DND-41 (cell line): ENCODE results near the gene GNG13.

ENCODE experiments used
- ATAC-seq: fragments of 200-7000 bp; cut with Tn5 transposase; 3 replicates; pipeline ENCODE4 v1.9.1; 2021; ENCODE audit warnings: low read depth; ENCODE audit not compliant: insufficient read depth
- DNase-seq: peaks from one replicate; pipeline ENCODE4 v3.0.0-alpha.2; 2020
- H2AFZ ChIP-seq: 2 replicates; pipeline ENCODE4 v1.6.0; 2012; ENCODE audit warnings: low read depth, low read length
- H3K27ac ChIP-seq: 2 replicates; pipeline ENCODE4 v1.5.1; 2012; ENCODE audit warnings: low read length, inconsistent platforms
- H3K27me3 ChIP-seq: fragments of 200-600 bp; sonication (generic); 2 replicates; pipeline ENCODE4 v1.6.0; 2012; ENCODE audit warnings: low read length, mild to moderate bottlenecking, inconsistent platforms; ENCODE audit not compliant: insufficient read depth, poor library complexity
- H3K36me3 ChIP-seq: 2 replicates; pipeline ENCODE4 v1.5.1; 2012; ENCODE audit warnings: low read length, inconsistent platforms; ENCODE audit not compliant: insufficient read depth
- H3K4me1 ChIP-seq: 2 replicates; pipeline ENCODE4 v1.5.1; 2012; ENCODE audit warnings: mild to moderate bottlenecking, low read length; ENCODE audit not compliant: insufficient read depth
- H3K4me2 ChIP-seq: 2 replicates; pipeline ENCODE4 v1.6.0; 2012; ENCODE audit warnings: mild to moderate bottlenecking, moderate library complexity, low read length, inconsistent platforms; ENCODE audit not compliant: insufficient read depth
- H3K4me3 ChIP-seq, 2 experiments: fragments of 200-600 bp in 1 of 2; shearing (Covaris generic) in 1 of 2; 2 replicates each; pipeline ENCODE4 v1.5.1; 2012 to 2016; ENCODE audit warnings: inconsistent platforms in 2 of 2, low read length in 2 of 2, mild to moderate bottlenecking in 2 of 2, low read depth in 1 of 2, moderate library complexity in 1 of 2
- H3K79me2 ChIP-seq: 2 replicates; pipeline ENCODE4 v1.6.0; 2012; ENCODE audit warnings: low read length, inconsistent platforms; ENCODE audit not compliant: insufficient read depth
- H3K9ac ChIP-seq: 2 replicates; pipeline ENCODE4 v1.6.0; 2012; ENCODE audit warnings: low read depth, mild to moderate bottlenecking, inconsistent platforms, low read length, moderate library complexity
- H3K9me3 ChIP-seq: 2 replicates; pipeline ENCODE4 v1.5.1; 2012; ENCODE audit warnings: low read length, moderate library complexity, mild to moderate bottlenecking, inconsistent platforms; ENCODE audit not compliant: insufficient read depth, severe bottlenecking
- H4K20me1 ChIP-seq: 2 replicates; pipeline ENCODE4 v1.6.0; 2012; ENCODE audit warnings: low read length; ENCODE audit not compliant: insufficient read depth
- EZH2 ChIP-seq: IDR thresholded peaks from 3 replicates; pipeline ENCODE4 v1.6.1; 2012; ENCODE audit warnings: borderline replicate concordance, low read depth, mild to moderate bottlenecking, moderate library complexity, low read length, inconsistent platforms; ENCODE audit not compliant: severe bottlenecking
- TF ChIP-seq, protein P1 (sequence below): IDR thresholded peaks from 2 replicates; pipeline ENCODE4 v1.5.1; 2012; ENCODE audit warnings: borderline replicate concordance, low read length, moderate library complexity, mild to moderate bottlenecking; ENCODE audit not compliant: poor library complexity, severe bottlenecking; ENCODE audit errors: extremely low read depth

The GNG13 gene

DNA sequence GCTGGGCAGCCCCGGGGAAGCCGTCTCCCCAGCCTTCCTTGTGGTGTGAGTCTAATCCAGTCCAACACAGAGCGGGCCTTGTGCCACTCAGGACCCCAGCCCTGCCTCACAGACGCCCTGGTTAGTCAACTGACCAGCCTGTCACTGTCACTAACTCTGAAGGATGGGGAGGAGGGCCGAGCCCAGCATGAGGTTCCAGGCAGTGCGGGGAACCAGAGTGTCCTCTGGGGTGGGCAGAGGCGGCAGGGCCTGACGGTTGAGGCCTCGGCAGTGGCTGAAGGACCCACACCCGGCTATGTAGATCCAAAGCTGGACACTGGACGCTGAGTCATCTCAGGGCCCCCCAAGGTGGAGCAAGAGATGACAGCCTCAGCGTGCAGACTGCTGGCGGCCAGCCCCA is 21.0 kb downstream of the GNG13 start:
- TF ChIP-seq EZH2, result no peak
- TF ChIP-seq, protein P1, sequence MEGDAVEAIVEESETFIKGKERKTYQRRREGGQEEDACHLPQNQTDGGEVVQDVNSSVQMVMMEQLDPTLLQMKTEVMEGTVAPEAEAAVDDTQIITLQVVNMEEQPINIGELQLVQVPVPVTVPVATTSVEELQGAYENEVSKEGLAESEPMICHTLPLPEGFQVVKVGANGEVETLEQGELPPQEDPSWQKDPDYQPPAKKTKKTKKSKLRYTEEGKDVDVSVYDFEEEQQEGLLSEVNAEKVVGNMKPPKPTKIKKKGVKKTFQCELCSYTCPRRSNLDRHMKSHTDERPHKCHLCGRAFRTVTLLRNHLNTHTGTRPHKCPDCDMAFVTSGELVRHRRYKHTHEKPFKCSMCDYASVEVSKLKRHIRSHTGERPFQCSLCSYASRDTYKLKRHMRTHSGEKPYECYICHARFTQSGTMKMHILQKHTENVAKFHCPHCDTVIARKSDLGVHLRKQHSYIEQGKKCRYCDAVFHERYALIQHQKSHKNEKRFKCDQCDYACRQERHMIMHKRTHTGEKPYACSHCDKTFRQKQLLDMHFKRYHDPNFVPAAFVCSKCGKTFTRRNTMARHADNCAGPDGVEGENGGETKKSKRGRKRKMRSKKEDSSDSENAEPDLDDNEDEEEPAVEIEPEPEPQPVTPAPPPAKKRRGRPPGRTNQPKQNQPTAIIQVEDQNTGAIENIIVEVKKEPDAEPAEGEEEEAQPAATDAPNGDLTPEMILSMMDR, result no peak
- no peaks in the 10 kb centered on the region for H3K79me2 ChIP-seq

DNA sequence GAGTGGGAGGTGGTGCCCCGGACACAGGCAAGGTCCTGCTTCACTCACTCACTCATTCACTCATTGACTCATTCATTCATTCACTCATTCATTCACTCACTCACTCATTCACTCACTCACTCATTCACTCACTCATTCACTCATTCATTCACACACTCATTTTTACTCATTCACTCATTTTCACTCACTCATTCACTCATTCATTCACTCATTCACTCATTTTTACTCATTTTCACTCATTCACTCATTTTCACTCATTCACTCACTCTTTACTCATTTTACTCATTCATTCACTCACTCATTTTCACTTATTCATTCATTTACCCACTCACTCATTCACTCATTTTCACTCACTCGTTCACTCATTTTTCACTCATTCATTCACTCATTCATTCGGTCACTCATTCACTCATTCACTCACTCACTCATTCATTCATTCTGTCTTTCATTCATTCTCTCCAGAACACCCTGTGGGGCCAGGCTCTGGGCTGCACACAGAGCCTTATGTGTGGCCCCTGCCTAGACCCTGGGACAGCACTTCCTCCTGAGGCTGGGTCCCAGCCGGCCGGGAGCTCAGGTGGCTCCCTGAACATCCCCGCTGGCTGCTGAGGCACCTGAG is 21.5 kb downstream of the GNG13 start:
- ATAC-seq, result no peak
- no peak overlapping the region for H3K4me2 ChIP-seq
- H3K79me2 ChIP-seq, result no peaks in the 10 kb centered on the region

More for the DNA sequence above, 21.0 kb downstream of the GNG13 start:
- DNase-seq (no peak), ATAC-seq (no peak)
- Histone ChIP-seq H2AFZ (no peak overlapping the region), H3K4me3 (no peak overlapping the region), H3K4me1 (no peaks in the 10 kb centered on the region), H3K27me3 (no peaks in the 10 kb centered on the region), H3K27ac (no peak overlapping the region), H4K20me1 (peaks cover 3% of the 10 kb centered on the region; the same call in 1 of the 2 replicates), H3K4me2 (no peak overlapping the region), H3K9ac (no peak overlapping the region), H3K9me3 (no peaks in the 10 kb centered on the region), H3K36me3 (no peaks in the 10 kb centered on the region)

DNA sequence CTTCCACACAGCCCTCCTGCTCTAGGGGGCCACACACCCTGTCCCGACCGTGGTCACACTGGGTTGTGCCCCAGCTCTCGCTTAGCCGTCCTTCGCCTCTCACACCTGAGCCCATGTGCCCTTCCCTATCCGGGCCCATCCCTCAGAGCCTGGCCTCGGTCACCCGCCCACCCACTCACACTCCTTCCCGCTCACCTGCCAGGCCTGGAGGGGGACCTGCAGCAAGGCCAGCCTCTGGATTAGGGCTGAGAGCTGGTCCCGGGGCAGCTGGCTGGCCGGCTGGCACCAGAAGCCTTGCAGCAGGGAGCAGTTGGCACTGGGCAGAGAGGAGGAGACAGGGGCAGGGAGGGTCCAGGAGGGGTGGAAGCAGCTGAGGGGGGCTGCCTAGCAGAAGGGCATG is 22.1 kb downstream of the GNG13 start:
- H3K27me3 ChIP-seq, result no peaks in the 10 kb centered on the region

More for the DNA sequence above, 21.5 kb downstream of the GNG13 start:
- DNase-seq, result no peak
- Histone ChIP-seq H3K4me1 (no peaks in the 10 kb centered on the region), H3K27me3 (no peaks in the 10 kb centered on the region), H3K27ac (no peak overlapping the region), H3K4me3 (no peak overlapping the region), H3K36me3 (no peaks in the 10 kb centered on the region), H4K20me1 (peaks cover 2% of the 10 kb centered on the region; the same call in 1 of the 2 replicates), H2AFZ (no peak overlapping the region), H3K9me3 (no peaks in the 10 kb centered on the region), H3K9ac (no peak overlapping the region)
- TF ChIP-seq EZH2, result no peak
- TF ChIP-seq, protein P1, result no peak

More for the DNA sequence above, 22.1 kb downstream of the GNG13 start:
- Histone ChIP-seq H3K4me2 (no peak overlapping the region), H3K9me3 (no peaks in the 10 kb centered on the region), H3K4me1 (no peaks in the 10 kb centered on the region), H3K27ac (no peak overlapping the region), H3K36me3 (no peaks in the 10 kb centered on the region), H3K9ac (no peak overlapping the region), H4K20me1 (0 out of 2 replicates have a peak, but pooled peaks cover 2% of the 10 kb centered on the region), H3K4me3 (no peak overlapping the region), H3K79me2 (no peaks in the 10 kb centered on the region), H2AFZ (no peak overlapping the region)
- ATAC-seq, result no peak
- TF ChIP-seq, protein P1, result no peak
- TF ChIP-seq EZH2, result no peak
- no peak for DNase-seq
